HG02885 (cell line): ENCODE data around the gene HOMEZ.
"Not testable (repeated sequence)": the region's sequence is repeated elsewhere in the genome, so short reads cannot be mapped to it uniquely, and the experiment has no call there.

Source experiments
- ATAC-seq: cut with Tn5 transposase; IDR thresholded peaks from one replicate; pipeline ENCODE4 v1.9.1; 2021; ENCODE audit warnings: mild to moderate bottlenecking; ENCODE audit not compliant: unreplicated experiment, poor library complexity

Gene HOMEZ

GRCh38 chr14:23284654-23285529, 1.0 kb downstream of the HOMEZ start:
- ATAC-seq, result no peak

DNA sequence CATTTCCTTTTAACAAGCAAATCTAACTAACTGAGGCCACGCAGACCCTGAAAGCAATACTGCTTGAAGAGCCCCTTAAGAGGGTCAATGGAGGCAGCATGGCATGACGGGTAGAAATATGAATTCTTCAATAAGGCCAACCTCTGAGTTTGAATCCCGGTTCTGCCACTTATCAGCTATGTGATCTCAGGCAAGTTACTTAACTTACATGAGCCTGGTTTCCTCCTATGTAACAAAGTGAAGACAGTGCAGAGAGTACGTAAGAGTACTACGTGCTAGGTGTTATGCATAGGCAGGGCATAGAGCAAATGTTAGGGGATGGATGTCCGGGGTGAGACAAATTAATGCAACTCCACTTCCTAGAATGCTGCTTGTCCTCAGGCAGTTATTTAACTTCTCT, 4.7 kb downstream of the HOMEZ start:
- no peak for ATAC-seq

DNA sequence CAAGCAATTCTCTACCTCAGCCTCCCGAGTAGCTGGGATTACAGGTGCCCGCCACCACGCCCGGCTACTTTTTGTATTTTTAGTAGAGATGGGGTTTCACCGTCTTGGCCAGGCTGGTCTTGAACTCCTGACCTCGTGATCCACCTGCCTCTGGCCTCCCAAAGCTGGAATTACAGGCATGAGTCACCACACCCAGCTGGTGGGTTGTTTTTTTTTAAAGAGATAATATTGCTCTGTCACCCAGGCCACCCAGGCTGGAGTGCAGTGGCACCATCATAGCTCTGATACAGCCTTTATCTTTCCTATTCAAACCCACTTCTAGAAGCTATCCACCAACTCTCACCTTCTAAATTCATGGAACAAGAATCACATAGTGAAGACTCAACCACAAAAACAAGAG, 8.0 kb downstream of the HOMEZ start:
- not testable (repeated sequence) for ATAC-seq

- ATAC-seq, result no peak
Measured at GRCh38 chr14:23277189-23277588, 8.7 kb downstream of the HOMEZ start.

DNA sequence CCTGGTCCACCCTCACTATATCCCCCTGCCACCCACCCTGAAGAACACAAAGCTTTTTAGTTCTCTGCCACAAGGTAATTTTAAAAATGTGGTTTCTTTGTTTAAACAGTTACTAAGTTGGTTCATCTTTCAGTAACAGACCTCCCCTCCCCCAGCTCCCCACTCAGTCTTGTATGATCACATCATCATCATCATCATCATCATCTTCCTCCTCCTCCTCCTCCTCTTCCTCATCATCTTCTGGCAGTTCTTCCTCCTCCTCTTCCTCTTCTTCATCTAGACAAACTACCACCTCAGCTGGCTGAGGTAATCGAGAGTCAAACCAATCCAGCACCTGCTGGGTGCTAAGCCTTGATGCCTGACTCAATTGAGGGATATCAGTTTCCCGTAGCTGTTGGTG, 10.5 kb downstream of the HOMEZ start:
- ATAC-seq, result no peak

GRCh38 chr14:23269193-23269592, 16.7 kb downstream of the HOMEZ start:
- no peak for ATAC-seq

- not testable (repeated sequence) for ATAC-seq
Measured at GRCh38 chr14:23260849-23261248, 25.1 kb downstream of the HOMEZ start.

- ATAC-seq, result no peak
Measured at GRCh38 chr14:23259426-23259825, 26.5 kb downstream of the HOMEZ start.

DNA sequence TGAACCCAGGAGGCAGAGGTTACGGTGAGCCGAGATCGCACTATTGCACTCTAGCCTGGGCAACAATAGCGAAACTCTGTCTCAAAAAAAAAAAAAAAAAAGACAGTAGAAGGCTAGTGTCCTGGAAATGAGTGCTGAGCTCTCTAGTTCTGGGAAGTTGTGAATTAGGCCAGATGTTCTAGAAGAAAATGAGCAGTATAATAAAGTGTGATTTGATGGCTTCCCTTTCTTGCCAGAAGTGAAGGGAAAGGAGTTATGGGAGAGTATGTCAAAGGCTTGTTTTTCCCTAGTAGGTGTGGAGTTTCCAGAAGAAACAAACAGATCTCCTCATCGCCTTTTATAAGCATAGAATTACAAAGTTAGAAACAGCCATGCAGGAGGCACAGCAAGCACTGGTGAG, 27.7 kb downstream of the HOMEZ start:
- ATAC-seq, result no peak

DNA sequence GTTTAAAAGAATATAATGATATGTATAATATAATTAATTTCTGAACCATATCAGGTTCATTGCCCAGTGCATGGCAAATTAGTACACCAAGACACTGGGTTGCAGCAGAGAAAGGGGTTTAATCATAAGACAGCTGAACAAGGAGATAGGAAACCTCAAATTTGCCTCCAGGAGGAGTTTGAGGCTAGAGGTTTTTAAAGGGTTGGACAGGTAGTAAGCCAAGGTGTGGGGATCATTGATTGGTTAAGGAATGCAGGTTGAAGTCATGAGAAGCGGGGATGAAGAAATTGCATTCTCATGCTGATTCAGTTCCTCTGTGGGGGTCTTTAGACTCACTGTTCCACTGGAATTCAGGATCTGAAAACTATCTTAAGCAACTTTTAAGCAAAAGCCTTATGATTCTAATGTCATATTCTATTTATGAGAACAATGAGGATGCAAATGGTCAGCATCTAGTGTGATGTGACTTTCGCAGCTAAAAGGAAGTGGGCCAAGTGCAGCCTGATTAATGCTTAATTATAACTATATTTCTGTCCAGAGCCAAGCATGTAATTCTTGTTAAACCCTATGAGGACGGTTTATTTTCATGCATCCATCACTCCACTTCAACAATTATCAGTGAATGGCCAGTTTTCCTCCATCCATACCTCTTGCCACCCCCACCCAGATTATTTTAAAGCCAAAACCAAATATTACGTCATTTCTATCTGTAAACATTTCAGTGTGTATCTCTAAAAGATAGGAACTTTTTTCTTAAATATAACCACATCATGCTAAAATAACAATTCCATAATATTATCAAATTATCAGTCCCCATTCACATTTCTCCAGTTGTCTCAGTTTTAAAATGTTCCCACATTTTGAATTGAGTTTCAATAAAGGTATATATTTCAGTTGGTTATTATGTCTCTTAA, 33.3 kb downstream of the HOMEZ start:
- no peak for ATAC-seq

DNA sequence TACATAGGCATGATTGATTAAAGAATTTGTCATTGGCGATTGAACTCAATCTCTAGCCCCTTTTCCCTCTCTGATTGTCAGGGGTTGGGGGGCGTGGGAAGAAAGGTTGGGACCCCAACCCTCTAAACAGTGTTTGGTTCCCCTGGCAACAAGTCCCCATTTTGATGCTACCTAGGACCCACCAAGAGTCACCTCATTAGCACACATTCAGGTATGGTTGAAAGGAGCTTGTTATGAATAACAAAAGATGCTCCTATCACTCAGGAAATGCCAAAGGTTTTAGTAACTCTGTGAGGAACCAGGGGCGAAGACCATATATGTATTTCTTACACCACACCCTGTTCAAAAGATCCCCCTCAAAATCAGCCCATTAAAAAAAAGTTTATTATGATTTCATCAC, 33.9 kb downstream of the HOMEZ start:
- no peak for ATAC-seq

- ATAC-seq, result no peak
Measured at GRCh38 chr14:23249824-23250223, 36.1 kb downstream of the HOMEZ start.

DNA sequence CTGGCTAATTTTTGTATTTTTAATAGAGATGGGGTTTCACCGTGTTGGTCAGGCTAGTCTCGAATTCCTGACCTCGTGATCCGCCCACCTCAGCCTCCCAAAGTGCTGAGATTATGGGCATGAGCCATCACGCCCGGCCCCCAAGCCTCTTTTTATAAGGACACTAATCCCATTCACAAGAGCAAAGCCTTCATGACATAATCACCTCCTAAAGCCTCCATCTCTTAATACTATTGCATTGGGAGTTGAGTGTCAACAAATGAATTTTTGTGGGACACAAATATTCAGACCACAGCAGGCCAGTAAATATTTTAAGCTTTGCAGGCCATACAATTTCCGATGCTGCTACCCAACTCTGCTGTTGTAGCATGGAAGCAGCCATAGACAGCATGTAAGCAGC, 37.3 kb downstream of the HOMEZ start:
- no peak for ATAC-seq

GRCh38 chr14:23245282-23245681, 40.6 kb downstream of the HOMEZ start:
- no peak for ATAC-seq

DNA sequence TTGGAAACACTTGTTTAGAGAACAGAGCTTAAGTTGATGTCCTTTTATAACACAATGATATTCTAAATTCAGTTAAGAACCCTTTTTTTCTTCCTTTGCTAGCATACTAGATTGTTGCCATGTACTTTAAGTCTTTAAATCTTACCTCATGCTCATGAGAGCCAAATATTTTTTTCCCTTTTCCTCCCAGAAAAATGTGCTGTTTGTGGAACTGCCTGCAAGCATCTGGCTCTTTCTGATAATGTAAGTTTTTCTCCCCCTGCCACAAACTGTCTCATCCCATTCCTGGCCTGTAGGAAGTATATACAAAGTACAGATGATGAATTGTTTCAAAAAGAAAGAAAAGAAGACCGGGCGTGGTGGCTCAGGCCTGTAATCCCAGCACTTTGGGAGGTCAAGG, 42.9 kb downstream of the HOMEZ start:
- no peak for ATAC-seq

DNA sequence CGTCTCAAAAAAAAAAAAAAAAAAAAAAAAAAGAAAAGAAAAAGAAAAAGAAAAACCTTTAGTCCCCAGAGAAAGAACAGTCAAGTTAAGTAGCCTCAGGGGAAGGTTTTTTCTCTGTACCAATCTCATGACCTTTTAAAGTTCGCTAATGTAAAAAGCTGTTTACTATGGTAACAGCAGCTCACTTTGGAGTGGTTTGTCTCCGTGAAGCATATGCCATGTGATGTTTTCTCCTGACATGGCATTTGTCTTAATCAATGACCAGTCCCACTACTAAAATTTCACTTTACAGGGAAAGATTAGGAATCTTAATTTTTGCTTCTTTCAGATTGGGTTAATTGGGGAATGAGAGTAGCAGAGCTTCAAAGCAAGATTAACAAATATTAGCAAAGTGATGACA, 43.9 kb downstream of the HOMEZ start:
- no peak for ATAC-seq

DNA sequence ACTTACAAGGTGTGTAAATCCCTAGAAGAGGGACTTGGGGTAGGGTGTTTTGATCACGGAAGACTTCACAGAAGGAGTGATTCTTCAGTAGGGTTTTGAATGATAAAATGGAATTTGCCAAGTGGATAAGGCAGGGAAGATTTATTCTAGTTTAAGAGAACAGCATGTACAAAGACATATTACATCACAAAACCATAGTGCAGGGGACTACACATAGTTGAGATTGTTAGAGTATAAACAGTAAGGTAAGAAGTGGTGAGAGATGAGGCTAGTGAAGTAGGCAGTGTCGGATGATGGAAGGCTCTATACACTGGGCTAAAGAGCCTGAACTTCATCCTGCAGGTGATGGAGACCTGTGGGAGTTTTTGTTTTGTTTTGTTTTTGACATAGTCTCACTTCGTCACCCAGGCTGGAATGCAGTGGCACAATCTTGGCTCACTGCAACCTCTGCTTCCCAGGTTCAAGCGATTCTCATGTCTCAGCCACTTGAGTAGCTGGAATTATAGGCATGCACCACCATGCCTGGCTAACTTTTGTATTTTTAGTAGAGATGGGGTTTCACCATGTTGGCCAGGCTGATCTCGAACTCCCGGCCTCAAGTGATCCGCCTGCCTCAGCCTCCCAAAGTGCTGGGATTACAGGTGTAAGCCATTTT, 44.7 kb downstream of the HOMEZ start:
- not testable (repeated sequence) for ATAC-seq

DNA sequence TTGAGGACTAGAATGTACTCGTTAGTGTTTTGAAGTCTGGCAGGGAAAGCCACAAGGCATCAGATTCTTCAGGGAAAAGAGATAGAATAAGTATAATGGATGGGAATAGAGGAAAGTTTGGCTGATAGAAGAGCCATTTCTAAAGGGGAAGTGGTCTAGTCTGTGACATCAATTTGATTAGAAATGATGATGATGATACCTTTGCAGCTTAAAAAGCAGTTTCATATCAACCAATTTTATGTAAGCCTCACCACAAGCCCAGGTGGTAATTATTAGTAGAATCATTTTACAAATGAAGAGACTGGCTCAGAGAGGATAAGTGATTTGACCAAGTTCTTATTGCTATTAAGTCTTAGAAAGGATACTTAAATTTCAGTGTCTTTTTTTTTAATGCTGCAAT, 45.3 kb downstream of the HOMEZ start:
- ATAC-seq, result no peak

DNA sequence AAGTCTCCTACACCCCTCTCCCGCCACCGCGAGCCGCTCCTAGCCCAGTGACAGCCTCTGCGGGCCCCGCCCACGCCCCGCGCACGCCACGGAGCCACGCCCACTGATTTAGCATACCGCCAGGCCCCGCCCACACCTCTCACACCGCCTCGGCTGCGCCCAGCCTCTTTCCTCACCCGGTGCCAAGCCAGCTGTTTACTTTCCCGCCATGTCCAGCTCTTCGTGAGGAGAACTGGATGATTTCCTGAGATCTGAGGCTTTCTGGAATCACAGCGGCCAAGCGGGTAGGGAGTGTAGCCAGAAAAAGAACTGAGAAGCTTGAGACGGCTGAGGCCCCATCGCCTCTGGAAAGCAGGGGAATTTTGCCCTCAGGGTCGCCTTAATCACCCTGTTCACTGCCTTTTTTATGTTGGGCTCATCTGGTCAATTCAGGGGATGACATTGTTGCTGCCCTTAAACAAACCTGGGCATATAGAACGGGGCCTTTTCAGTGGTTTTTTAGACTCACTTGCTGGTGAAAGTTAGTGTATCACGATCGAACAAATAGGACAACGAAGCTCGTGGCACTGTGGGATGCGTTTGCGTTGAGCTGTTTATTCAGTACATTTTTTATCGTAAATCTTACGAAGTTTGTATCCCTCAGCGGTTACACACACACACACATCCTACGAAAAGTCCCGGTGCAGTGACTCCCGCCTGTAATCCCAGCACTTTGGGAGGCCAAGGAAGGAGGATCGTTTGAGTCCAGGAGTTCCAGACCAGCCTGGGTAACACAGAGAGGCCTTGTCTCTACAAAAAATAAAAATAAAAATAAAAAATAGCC, 47.9 kb downstream of the HOMEZ start, which contains the start of gene RNF212B:
TSS of gene RNF212B (plus strand) at position 165 of the 823 bp plus-strand sequence. CDS start 2,410 bp downstream, outside the sequence.
- no peak for ATAC-seq
